ENCODE results near the gene MESP1. TPM values are rescaled to one million over a fixed set of nuclear protein-coding genes. Genes with fewer than 3 reads are reported as not detected.
"Not testable (repeated sequence)": the region's sequence is repeated elsewhere in the genome, so short reads cannot be mapped to it uniquely, and the experiment has no call there.

Gene MESP1
- total and polyA plus RNA-seq, 7 experiments from 2014 or later = 0.17 to 1.2 (median 0.38) TPM; not detected in 2

DNA sequence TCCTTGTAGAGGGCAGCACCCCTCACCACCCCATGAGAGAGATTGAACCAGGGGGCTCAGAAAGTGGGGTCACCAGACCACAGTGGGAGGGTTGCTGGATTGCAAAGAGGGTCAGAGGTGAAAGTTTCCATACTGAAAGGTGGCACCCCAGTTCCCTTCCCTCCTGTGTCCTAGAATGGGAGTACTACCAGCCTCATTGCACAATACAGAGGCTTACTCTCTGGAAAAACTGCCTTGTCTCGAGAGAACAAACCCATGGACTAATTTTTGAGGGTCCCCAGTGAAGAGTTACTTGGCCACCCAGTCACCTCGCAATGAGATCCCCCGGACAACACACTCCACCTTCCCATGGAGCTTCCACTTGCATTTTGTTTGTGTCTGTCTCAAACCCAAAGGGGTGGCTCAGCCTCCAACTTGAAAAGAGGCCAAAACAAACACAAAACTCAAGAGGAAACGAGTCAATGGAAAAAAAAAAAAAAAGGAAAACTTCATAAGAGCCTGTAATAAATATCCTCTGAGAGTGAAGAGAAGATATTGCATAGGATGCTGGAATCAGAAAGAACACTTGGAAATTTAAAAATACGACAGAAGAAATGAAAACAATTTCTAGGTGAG is 43.7 kb upstream of the MESP1 start:
- Histone ChIP-seq H3K4me1 (ENCODE audit: control insufficient read depth in 2 of 2, insufficient read depth in 2 of 2, low read length in 2 of 2) (no peaks in the 10 kb centered on the region), H3K4me3 (ENCODE audit: low read length) (no peak overlapping the region), H3K36me3 (ENCODE audit: control insufficient read depth in 2 of 3, insufficient read depth in 3 of 3, low read length in 3 of 3) (no peaks in the 10 kb centered on the region), H3K27ac (ENCODE audit: low read depth, low read length) (no peak overlapping the region), H3K27me3 (ENCODE audit: control insufficient read depth in 2 of 2, insufficient read depth in 2 of 2, low read length in 2 of 2) (no peaks in the 10 kb centered on the region), H3K9me3 (ENCODE audit: control insufficient read depth in 2 of 3, low read length in 3 of 3) (peaks cover 0 to 3% (median 0%) of the 10 kb centered on the region in 3 experiments)
- H3K36me3 Mint-ChIP-seq = peaks cover 0 to 4% (median 0%) of the 10 kb centered on the region in 5 donors
- H3K27me3 Mint-ChIP-seq = peaks cover 0 to 9% (median 0%) of the 10 kb centered on the region in 5 donors
- H3K4me1 Mint-ChIP-seq = peaks cover 0 to 2% (median 0%) of the 10 kb centered on the region in 7 donors
- POLR2A ChIA-PET = no interaction called here
- ATAC-seq (no peak), DNase-seq (no peak)
- peaks cover 0 to 29% (median 9%) of the 10 kb centered on the region in 11 donors for H3K9me3 Mint-ChIP-seq
- intact Hi-C loops (cut with micrococcal nuclease) = no loop called here
- no peak overlapping the region for H3K4me3 Mint-ChIP-seq
- H3K27ac Mint-ChIP-seq = no peak overlapping the region
- CTCF ChIA-PET = no interaction called here

GRCh38 chr15:89792106-89792805 is 41.2 kb upstream of the MESP1 start:
- H3K4me1 Mint-ChIP-seq = no peaks in the 10 kb centered on the region
- no peak for DNase-seq
- Histone ChIP-seq H3K9me3 (ENCODE audit: control insufficient read depth in 2 of 3, low read length in 3 of 3) (peaks cover 0 to 3% (median 0%) of the 10 kb centered on the region in 3 experiments), H3K4me1 (ENCODE audit: control insufficient read depth in 2 of 2, insufficient read depth in 2 of 2, low read length in 2 of 2) (no peaks in the 10 kb centered on the region), H3K36me3 (ENCODE audit: control insufficient read depth in 2 of 3, insufficient read depth in 3 of 3, low read length in 3 of 3) (no peaks in the 10 kb centered on the region), H3K27me3 (ENCODE audit: control insufficient read depth in 2 of 2, insufficient read depth in 2 of 2, low read length in 2 of 2) (no peaks in the 10 kb centered on the region), H3K27ac (ENCODE audit: low read depth, low read length) (no peak overlapping the region), H3K4me3 (ENCODE audit: low read length) (no peak overlapping the region)
- CTCF ChIA-PET = no interaction called here
- peaks cover 4 to 40% (median 16%) of the 10 kb centered on the region in 11 donors for H3K9me3 Mint-ChIP-seq
- peaks cover 0 to 6% (median 3%) of the 10 kb centered on the region in 5 donors for H3K36me3 Mint-ChIP-seq
- no peak for ATAC-seq
- peaks cover 0 to 16% (median 5%) of the 10 kb centered on the region in 5 donors for H3K27me3 Mint-ChIP-seq
- POLR2A ChIA-PET = no interaction called here
- intact Hi-C loops (cut with micrococcal nuclease) = no loop called here
- H3K4me3 Mint-ChIP-seq = no peak overlapping the region
- no peak overlapping the region for H3K27ac Mint-ChIP-seq

GRCh38 chr15:89790661-89791060 is 39.6 kb upstream of the MESP1 start:
- H3K27me3 ChIP-seq (ENCODE audit: control insufficient read depth in 2 of 2, insufficient read depth in 2 of 2, low read length in 2 of 2) = no peaks in the 10 kb centered on the region
- DNase-seq (no peak), ATAC-seq (no peak)
- intact Hi-C loops (cut with micrococcal nuclease) = no loop called here
- POLR2A ChIA-PET = no interaction called here
- H3K27ac Mint-ChIP-seq = no peak overlapping the region
- peaks cover 0 to 17% (median 5%) of the 10 kb centered on the region in 5 donors for H3K27me3 Mint-ChIP-seq
- no peak overlapping the region for H3K4me3 ChIP-seq (ENCODE audit: low read length)
- no peaks in the 10 kb centered on the region for H3K4me1 ChIP-seq (ENCODE audit: control insufficient read depth in 2 of 2, insufficient read depth in 2 of 2, low read length in 2 of 2)
- CTCF ChIA-PET = no interaction called here
- H3K9me3 ChIP-seq (ENCODE audit: control insufficient read depth in 2 of 3, low read length in 3 of 3) = peaks cover 0 to under 1% (median 0%) of the 10 kb centered on the region in 3 experiments
- no peaks in the 10 kb centered on the region for H3K36me3 ChIP-seq (ENCODE audit: control insufficient read depth in 2 of 3, insufficient read depth in 3 of 3, low read length in 3 of 3)
- no peak overlapping the region for H3K27ac ChIP-seq (ENCODE audit: low read depth, low read length)
- peaks cover 3 to 28% (median 11%) of the 10 kb centered on the region in 11 donors for H3K9me3 Mint-ChIP-seq
- H3K4me1 Mint-ChIP-seq = no peaks in the 10 kb centered on the region
- peaks cover 0 to 4% (median 3%) of the 10 kb centered on the region in 5 donors for H3K36me3 Mint-ChIP-seq
- peak overlapping the region in 1 of 10 donors; percentile 29 for H3K4me3 Mint-ChIP-seq

DNA sequence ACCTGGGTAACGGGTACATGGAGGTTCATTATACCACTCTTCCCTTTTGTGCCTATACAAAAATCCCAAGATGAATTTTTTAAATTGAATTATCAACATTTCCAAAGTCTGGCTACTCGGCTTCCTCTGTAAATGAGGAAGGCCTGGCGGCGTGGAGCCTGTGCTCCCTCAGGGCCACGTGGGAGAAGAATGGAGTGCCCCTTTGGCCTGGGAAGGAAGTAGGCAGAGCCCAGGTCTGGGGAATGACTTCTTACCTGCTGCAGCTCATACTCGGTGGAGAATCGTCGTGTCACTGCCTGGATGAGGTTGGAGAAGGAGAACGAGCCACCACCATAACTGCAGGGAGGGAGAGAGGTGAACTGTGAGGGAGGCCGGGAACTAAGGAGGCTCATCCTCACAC is 39.2 kb upstream of the MESP1 start:
- peaks cover 0 to 4% (median 3%) of the 10 kb centered on the region in 5 donors for H3K36me3 Mint-ChIP-seq
- H3K4me1 Mint-ChIP-seq = no peaks in the 10 kb centered on the region
- Histone ChIP-seq H3K9me3 (ENCODE audit: control insufficient read depth in 2 of 3, low read length in 3 of 3) (no peaks in the 10 kb centered on the region), H3K4me1 (ENCODE audit: control insufficient read depth in 2 of 2, insufficient read depth in 2 of 2, low read length in 2 of 2) (no peaks in the 10 kb centered on the region), H3K36me3 (ENCODE audit: control insufficient read depth in 2 of 3, insufficient read depth in 3 of 3, low read length in 3 of 3) (no peaks in the 10 kb centered on the region), H3K4me3 (ENCODE audit: low read length) (no peak overlapping the region), H3K27me3 (ENCODE audit: control insufficient read depth in 2 of 2, insufficient read depth in 2 of 2, low read length in 2 of 2) (no peaks in the 10 kb centered on the region), H3K27ac (ENCODE audit: low read depth, low read length) (no peak overlapping the region)
- no peak for ATAC-seq
- no peak for DNase-seq
- intact Hi-C loops (cut with micrococcal nuclease) = no loop called here
- POLR2A ChIA-PET = interaction anchor here (0.6 kb wide), 1 partner anchor 649 kb away, joined by 3 read pairs; no protein-coding TSS in a partner anchor
- peaks cover 0 to 15% (median 5%) of the 10 kb centered on the region in 5 donors for H3K27me3 Mint-ChIP-seq
- no peak overlapping the region for H3K4me3 Mint-ChIP-seq
- CTCF ChIA-PET = no interaction called here
- peaks cover 3 to 26% (median 9%) of the 10 kb centered on the region in 11 donors for H3K9me3 Mint-ChIP-seq
- H3K27ac Mint-ChIP-seq = no peak overlapping the region

DNA sequence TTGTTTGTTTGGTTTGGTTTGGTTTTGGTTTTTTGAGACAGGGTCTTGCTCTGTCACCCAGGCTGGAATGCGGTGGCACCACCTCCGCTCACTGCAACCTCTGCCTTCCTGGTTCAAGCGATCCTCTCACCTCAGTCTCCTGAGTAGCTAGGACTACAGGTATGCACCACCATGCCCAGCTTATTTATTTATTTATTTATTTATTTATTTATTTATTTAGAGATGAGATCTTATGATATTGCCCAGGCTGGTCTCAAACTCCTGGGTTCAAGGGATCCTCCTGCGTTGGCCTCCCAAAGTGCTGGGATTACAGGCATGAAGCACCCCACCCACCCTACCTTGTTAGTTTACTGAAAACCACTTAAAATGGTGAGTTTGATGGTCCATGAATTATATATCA is 37.5 kb upstream of the MESP1 start:
- H3K4me1 Mint-ChIP-seq; H3K4me3 Mint-ChIP-seq; H3K27ac ChIP-seq (ENCODE audit: low read depth, low read length); ATAC-seq; H3K27ac Mint-ChIP-seq; H3K27me3 ChIP-seq (ENCODE audit: control insufficient read depth in 2 of 2, insufficient read depth in 2 of 2, low read length in 2 of 2); H3K27me3 Mint-ChIP-seq; intact Hi-C loops (cut with micrococcal nuclease); H3K36me3 Mint-ChIP-seq; H3K36me3 ChIP-seq (ENCODE audit: control insufficient read depth in 2 of 3, insufficient read depth in 3 of 3, low read length in 3 of 3); H3K4me3 ChIP-seq (ENCODE audit: low read length); H3K4me1 ChIP-seq (ENCODE audit: control insufficient read depth in 2 of 2, insufficient read depth in 2 of 2, low read length in 2 of 2); POLR2A ChIA-PET; H3K9me3 ChIP-seq (ENCODE audit: control insufficient read depth in 2 of 3, low read length in 3 of 3); DNase-seq: not testable (repeated sequence)
- peaks cover 3 to 18% (median 9%) of the 10 kb centered on the region in 11 donors for H3K9me3 Mint-ChIP-seq
- CTCF ChIA-PET = interaction anchor here (1.1 kb wide), 1 partner anchor 13 kb away, joined by 3 read pairs; no protein-coding TSS in a partner anchor

DNA sequence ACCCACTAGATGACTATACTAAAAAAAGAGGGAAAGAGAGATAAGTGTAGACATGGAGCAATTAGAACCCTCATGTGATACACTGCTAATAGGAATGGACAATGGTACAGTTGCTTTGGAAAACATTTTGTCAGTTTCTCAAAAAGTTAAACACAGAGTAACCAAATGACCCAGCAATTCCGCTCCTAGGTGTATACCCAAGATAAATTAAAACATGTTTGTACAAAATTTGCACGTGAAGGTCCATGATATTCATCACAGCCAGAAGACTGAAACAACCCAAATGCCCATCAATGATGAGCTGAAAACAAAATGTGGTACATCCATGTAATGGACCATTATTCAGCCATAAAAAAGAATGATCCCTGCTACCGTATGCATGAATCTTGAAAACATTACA is 36.9 kb upstream of the MESP1 start:
- Histone ChIP-seq H3K9me3 (ENCODE audit: control insufficient read depth in 2 of 3, low read length in 3 of 3) (no peaks in the 10 kb centered on the region), H3K4me1 (ENCODE audit: control insufficient read depth in 2 of 2, insufficient read depth in 2 of 2, low read length in 2 of 2) (no peaks in the 10 kb centered on the region), H3K27ac (ENCODE audit: low read depth, low read length) (no peak overlapping the region), H3K27me3 (ENCODE audit: control insufficient read depth in 2 of 2, insufficient read depth in 2 of 2, low read length in 2 of 2) (no peaks in the 10 kb centered on the region), H3K36me3 (ENCODE audit: control insufficient read depth in 2 of 3, insufficient read depth in 3 of 3, low read length in 3 of 3) (no peaks in the 10 kb centered on the region), H3K4me3 (ENCODE audit: low read length) (no peak overlapping the region)
- peaks cover 3 to 18% (median 9%) of the 10 kb centered on the region in 11 donors for H3K9me3 Mint-ChIP-seq
- H3K36me3 Mint-ChIP-seq = peaks cover 0 to 4% (median 3%) of the 10 kb centered on the region in 5 donors
- ATAC-seq (no peak), DNase-seq (no peak)
- POLR2A ChIA-PET = no interaction called here
- CTCF ChIA-PET = no interaction called here
- H3K27me3 Mint-ChIP-seq = peaks cover 4 to 9% (median 5%) of the 10 kb centered on the region in 5 donors
- H3K4me3 Mint-ChIP-seq = no peak overlapping the region
- no peak overlapping the region for H3K27ac Mint-ChIP-seq
- H3K4me1 Mint-ChIP-seq = peaks cover 0 to 2% (median 0%) of the 10 kb centered on the region in 7 donors
- intact Hi-C loops (cut with micrococcal nuclease) = no loop called here
